Effector CD8-positive, alpha-beta T cell (primary cell): ENCODE data around the gene SPINK8.
"Not testable (repeated sequence)": the region's sequence is repeated elsewhere in the genome, so short reads cannot be mapped to it uniquely, and the experiment has no call there.

ENCODE experiments used
- DNase-seq: peaks from one replicate; lab custom pipeline; 2025; lab: John Stamatoyannopoulos, UW
- total RNA-seq, 4 experiments: gene quantifications; one replicate each; lab custom pipeline; 2026; lab: John Stamatoyannopoulos, UW

SPINK8 gene
- total RNA-seq = 0 reads per million in 4 experiments

DNA sequence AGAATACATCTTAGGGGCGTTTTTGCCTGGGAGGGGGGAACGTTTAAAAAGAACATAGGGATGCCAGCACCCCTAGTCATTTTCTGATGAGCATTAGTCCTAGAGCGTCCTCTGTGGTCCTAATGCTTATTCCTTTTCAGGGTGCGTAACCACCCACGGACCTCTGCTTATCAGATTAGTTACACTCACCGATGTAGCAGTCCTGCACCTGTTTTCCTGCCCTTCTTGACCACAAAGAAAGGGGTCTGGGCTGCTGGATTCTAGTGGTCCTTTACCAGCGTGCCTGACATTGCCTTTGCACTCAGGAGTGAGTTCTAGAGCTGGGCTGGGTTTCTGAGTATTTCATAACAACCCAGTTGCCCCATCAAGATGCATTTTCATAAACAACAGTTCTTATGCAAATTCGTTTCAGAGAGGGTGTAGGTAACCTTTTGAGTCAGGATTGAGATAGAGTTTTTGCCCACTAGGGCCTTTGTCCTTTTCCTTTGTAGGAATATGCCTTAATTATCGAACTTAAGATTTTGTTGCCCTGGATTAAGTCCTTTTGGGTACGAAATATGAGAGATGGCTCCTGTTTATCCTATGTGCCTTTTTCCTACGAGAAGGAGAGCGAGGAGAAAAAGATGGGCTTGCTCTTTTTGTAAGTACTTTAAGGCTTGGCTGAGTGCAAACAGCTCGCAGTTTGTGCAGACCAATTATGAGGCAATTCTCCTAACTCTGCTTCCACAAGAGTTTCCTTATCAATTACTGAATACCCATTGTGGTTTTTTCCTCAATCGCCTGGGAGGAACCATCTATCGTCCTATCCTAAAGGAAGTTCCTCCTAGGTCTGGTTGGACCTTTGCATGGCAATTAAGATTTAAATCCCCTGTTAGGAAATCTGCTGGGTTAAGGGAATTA is at the start of gene SPINK8:
Gene SPINK8, minus strand, starts transcription at position 316 of the 900 bp plus-strand sequence. CDS start 5,320 bp downstream, outside the sequence.
- DNase-seq = not testable (repeated sequence)

DNA sequence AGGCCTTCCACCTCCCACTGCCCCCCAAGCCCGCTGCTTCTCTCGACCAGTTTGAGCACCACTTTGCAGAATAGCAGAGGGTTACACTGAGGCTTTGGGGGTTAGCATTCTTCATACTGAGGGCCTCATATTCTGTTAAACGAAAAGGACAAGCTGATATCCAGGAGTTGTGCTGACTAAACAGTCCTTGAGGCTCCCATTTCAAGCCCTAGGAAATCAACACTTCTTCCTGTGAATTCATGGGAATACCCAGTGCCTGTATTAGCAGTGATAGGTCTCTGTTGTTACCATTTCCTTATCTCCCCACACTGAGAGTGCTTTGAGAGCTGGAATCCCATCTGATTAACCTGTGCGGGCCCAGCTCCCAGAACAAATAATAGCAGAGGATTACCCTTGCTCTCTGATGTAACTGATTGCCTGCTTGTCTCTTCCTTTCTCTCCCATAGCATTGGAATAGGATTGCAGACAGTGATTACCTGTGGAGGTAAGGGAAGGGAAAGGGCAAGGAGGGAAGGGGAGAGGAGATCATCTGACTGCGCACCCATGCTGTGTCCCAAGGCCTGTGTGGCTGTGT is 39.5 kb upstream of the SPINK8 start:
- no peak for DNase-seq

DNA sequence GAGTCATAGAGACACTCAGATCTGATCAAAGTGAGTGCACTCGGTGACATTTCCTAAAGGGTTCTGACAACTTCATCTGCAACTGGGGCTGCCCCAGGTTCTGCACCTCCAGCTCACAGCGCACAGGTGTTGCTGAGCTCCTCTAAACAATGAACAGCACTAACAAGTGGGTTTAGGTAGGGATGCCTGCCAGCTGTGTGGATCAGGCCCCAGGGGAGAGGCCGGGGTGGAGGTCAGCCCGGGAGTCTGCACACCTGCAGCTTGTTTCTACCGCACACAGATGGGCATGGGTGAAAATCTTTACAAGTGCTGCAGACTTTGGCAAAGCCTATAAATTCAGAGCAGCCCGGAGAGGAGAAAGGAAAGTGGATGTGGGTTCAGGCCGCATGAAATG is 38.9 kb upstream of the SPINK8 start:
- no peak for DNase-seq

DNA sequence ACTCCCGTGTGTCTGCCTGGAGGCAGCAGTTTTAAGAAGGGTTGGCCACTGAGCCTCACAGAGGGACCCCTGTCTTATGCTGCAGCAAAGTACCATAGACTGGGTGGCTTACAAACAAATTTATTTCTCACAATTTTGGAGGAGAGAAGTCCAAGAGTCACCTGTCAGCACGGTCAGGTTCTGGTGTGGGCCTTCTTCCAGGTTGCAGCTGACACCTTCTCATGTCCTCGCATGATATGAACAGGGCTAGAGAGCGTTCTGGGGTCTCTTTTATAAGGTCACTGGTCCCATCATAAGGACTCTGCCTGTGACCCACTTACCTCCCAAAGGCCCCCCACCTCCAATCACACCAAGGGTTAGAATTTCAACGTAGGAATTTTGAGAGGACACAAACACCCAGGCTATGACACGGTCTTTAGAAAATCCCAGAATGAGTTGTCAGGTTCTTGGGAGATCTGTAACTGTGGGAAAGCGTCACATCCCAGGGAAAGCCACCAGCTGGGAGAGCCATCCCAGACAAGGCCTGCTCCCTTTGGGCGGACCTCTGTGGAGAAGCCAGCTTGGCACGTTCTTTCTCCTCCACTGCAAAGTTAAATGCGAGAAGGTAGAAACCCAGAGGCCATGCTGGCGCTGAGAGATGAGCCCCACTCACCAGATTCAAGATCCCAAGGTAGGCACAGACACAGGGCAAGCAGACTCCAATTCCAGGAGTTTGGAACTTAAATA is 38.4 kb upstream of the SPINK8 start, which contains the start of gene FBXW12:
Gene FBXW12, plus strand, starts transcription at position 569 of the 726 bp plus-strand sequence. CDS start 549 bp downstream, outside the sequence.
- DNase-seq = no peak

DNA sequence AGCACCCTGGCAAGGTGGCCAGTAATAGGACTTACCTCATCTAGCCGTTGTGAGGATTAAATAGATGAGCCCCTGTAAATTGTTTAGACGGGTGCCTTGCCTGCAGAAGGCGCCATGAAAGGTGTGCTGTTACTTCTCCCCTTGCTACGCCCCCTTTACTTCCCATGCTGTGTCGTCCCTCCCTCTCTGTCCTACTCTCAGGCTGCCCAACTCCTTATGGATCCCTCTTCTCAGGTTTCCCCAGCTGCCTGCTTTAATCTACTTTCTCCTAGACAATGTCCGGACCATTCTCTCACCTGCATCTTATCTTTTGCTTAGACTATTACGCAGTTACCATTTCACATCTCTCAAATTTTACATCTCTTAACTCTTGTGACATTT is 36.9 kb upstream of the SPINK8 start:
- DNase-seq = no peak

DNA sequence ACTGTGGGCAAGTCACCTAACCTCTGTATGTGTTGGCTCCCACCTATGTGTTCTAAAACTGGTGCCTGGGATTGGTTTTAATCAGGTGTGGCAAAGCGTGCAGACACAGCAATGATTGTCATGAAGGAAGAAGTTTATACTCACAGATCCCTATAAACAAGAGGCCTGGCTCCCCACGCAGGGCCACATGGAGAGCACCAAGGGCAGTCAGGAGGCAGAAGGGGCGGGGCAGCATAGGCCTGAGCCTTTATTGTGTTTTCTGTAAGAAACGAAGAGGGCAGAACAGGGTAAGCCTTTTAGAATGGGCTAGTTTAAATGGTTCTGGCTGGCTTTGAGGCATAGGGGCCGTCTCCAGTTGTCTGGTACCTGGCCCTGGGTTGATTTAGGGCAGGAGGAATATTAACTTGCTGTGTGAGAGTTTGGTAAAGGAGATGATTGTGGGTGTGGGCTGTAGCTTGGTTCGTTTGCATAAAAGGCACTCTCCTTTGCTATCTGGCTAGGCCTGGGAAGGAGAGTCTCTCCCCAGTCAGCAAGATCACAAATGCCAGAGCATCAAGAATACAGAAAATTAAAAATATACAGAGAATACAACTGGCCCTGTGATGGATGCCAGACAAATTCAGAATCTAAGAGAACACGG is 36.4 kb upstream of the SPINK8 start:
- no peak for DNase-seq

DNA sequence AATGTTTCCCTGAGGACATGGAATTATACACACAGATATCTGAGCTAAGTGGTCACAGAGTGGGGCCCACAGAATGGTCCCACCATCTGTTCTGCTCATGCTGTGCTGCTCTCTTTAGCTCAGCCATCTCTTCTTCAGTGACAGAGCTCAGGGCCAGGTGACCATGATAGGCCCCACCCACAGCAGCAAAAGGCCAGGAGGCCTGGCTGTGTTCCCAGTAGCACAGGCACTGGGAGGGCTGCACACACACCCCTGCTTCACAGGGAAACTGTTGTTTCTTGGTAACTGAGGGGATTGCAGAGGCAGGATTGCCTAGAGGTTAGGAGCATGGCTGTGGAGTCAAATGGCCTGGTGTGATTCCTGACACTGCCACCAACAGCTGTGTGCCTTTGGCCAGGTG is 33.7 kb upstream of the SPINK8 start:
- no peak for DNase-seq

DNA sequence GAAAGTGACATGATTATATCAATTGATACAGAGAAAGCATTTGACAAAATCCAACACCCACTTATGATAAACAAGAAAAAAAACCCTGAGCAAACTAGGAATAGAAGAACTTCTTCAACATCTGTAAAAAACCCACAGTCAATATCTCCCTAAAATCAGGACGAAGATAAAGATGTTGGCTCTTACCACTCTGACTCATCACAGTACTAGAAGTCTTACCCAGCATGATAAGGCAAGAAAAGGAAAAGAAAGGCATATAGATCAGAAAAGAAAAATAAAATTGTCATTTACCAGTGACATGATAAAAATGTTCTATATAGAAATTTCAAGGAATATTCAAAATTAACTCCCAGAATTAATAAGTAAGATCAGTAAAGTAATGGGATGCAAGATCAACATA is 31.4 kb upstream of the SPINK8 start:
- DNase-seq = no peak

DNA sequence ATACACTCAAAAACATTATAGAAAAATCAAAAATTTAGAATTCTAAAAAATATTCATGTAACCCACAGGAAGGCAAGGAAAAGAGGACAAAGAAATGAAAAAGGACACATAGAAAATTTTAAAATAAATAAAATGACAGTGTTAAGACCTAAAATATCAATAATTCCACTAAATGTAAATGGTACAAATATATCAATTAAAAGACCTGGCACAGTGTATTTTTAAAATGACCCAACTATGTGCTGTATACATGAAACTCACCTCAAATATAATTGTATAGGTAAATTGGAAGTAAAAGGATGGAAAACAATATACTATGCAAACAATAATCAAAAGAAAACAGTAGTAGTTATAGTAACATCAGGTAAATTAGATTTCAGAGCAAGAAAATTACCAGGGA is 28.5 kb upstream of the SPINK8 start:
- no peak for DNase-seq

DNA sequence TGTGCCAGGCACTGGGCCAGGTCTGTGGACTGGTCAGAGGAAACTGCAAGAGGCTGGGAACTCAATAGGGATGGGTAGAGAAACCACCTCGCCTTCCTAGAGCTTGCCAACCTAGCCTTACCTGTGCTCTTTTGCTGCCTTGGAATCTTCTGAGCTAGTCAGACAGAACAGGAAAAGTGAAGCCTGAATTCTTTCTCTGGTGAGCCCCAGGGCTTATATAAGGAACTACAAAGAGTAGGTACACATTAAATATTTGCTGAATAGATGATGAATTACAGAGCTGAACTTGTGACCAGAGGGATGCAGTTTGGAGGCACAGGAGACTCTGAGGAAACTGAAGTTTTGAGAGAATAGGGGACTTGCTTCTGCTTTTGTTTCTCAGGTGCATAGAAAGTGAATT is 23.0 kb upstream of the SPINK8 start:
- no peak for DNase-seq

DNA sequence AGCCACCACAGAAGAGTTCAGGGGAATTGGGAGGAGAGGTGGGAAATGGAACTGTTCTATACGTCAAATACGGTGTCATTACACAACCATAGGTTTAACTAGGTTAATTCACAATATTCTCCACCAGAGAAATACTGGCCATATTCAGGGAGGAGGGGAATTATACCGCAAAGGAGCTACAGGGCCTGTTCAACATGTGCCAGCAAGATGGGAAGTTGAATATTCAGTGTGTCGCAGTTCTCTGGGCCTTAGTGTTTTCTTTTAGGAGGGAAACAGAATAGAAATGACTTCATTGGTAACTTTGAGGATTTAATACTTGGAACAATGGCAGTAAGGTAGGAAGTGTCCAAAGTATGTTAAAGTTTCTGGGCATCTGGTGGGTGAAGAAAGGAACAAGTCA is 20.5 kb upstream of the SPINK8 start:
- no peak for DNase-seq

DNA sequence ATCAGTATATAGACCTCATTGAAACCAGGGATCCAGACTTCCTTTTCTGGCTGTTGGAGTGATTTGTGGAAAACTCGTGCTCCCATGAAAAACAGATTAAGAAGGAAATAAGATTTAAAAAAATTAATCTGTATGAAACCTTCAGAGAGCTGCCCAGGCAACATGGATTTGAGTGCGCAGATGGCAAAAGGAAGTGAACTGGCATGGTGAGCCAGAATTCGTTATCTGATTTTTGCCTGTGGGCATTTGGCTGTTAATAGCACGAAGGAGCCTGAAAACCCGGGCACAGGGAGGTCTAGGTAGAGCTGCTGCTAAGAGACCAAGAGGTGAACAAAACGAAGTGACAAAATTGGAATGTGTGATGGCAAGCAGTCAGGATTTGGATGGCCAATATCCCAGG is 19.1 kb upstream of the SPINK8 start:
- DNase-seq = no peak

DNA sequence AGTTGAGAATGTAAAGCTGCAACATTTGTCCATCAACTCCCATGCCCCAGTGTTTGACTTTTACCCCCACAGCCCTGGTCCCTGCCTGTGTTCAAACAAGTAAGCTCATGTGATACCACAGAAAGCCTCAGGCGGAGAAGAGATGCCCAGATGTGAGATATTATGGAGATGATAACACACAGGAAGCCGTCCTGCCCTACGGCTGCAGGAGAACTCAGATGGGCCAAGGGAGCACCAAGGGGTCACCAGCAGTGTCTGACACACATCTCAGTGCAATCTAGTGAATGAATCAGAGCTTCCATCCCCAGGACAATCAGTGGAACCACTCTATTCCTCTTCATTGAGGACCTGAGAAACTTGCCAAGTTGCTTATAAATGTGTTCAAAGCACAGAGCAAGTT is 14.0 kb upstream of the SPINK8 start:
- no peak for DNase-seq

DNA sequence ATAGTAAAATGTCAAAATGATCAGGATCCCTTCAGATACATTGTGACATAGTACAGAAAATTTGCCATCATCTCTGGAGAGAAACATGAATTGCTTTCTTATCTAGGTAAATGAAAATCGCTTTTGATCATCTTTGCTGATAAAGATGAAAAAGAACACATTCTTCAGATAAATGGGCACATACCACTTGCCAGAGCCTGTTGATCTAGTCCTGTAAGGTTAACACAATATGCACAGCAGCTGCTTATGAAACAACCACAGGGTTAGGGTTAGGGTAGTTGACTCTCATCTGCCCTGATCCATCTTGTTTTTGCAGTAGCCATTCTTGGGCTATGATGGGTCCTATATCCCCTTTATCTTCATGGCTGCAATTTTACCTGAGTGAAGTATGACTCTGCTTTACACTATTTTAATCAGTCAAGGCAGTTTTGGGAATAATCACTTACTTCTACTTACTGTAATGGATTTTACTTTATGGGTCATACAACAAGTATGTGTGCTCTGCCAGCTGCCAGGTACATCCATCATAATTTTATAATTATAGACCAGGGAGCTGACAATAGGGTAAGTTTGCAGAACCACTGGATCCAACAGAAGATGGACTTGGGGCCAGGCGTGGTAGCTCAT is 12.6 kb upstream of the SPINK8 start:
- DNase-seq = no peak

DNA sequence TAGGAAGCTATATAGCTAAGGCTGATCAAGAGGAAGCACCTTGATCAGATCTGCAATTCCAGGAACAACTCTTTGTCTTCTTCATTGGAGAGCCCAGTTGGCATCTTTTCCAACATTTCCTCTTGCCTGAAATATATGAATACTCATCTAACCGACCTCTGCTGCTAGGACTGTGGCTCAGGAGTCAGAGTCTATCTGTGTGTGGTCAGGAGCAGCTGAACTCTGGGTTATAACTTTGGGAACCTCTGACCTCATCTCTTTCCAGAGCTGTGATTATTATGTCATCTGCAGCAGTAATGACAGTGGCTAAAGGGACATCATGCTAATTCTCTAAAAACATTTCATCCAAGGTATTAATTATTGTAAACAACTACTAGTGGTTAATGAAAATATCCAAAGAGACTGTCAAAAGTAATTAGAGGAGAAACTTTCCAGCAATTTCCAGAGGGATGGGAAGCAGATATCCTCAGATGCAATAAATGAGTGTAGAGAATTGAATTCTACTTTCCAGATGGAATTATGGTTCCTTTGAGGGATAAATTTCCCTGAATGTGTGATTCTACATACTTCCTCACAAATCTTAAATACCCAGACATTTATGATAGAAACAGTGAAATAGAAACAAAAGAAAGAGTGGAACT is 11.5 kb upstream of the SPINK8 start:
- no peak for DNase-seq

DNA sequence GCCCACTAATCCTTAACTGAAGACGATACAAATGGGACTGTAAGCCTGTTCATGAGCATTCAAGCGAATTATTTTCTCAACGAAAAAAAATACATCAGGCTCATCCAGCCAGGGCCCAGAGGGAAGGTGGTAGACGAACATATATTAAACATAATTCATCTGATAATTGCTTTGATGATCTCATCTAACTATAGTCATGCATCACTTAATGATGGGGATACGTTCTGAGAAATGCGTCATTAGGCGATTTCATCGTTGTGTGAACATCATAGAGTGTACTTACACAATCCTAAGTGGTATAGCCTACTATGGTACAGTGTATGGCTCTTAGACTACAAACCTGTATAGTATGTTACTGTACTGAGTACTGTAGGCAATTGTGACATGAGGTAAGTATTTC is 10.0 kb upstream of the SPINK8 start:
- DNase-seq = no peak

DNA sequence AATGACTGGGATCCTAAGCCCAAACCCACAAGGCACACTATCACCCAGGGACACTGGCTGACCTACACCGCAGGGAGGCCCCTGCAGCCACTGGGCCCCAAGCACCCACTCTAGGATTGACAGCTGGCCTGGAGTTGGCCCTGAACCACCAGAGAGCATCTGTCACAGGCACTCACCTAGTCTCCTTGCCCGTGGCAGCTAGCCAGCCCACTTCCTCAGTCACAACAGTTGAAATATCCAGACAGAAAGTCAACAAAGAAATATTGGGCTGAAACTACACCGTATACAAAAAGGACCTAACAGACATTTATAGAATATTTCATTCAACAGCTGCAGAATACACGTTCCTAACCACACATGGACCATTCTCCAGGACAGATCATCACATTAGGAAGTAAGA is 5.2 kb upstream of the SPINK8 start:
- no peak for DNase-seq

DNA sequence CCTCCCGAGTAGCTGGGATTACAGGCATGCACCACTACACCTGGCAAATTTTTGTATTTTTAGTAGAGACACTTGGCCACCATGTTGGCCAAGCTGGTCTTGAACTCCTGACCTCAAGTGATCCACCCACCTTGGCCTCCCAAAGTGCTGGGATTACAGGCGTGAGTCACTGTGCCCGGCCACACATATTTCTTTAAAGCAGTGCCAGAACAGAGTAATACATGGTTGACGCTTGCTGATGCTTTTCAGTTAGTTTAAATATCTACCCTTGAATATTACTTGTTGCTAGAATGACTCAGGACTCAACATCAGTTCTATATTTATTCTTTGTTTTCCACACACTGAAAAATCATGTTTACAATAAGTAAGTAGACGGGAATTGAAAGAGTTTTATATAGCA is 4.1 kb upstream of the SPINK8 start:
- not testable (repeated sequence) for DNase-seq

DNA sequence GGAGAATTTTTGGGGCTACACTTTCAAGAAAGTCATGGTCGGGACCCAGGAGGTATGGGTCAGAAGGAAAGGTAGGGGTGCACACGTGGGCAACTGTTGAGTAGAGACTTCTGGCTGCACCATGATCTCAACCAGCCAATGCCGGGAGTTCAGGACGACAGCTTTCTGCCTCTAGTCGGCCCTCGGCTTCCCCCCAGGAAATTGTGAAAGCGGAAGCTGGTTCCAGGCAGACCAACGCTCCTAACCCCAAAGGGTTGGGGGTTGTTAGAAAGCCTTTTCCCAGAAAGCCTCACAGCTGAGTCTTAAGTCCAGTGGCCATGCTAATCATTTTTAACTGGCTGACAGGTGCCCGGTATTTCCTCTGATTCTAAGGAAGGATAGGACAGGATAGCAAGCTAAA is 1.8 kb upstream of the SPINK8 start:
- not testable (repeated sequence) for DNase-seq

DNA sequence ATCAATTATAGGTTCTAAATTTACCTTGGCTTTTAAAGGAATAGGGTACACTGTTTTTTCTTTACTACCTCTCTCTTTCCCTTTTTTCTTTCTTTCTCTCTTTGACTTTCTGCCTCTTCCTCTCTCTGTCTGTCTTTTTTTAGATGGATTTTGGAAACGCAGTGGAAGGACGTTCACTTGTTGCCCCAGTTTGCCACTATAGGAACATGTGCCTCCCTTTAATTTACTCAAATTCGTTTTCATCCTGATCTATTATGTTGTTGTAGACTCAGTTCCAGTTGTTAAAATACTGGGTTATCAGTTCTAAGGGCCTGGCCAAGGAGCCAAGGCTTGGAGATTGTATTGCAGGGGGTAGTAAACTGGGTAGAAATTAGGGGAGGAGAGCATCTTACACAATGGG is 1.1 kb upstream of the SPINK8 start:
- DNase-seq = no peak
